Daoy (cell line): ENCODE data around the gene SCNN1G. TPM values are rescaled to one million over a fixed set of nuclear protein-coding genes. Genes with fewer than 3 reads are reported as not detected.
A peak's percentile ranks its signal among the peaks of the same experiment; 100 is the strongest.

Experiments used
- DNase-seq: peaks from one replicate; pipeline ENCODE4 v3.0.0-alpha.2; 2015; ENCODE audit warnings: low read depth
- total RNA-seq: library from RNA; depleted of rRNA; stranded (reverse); fragments of >200 nt; shearing (Covaris generic); gene quantifications from 2 replicates; pipeline ENCODE4 v1.2.3, GENCODE V29; 2014

SCNN1G gene
- total RNA-seq, 1 experiment from 2014 or later = 0.06 TPM

- DNase-seq = no peak
Measured at GRCh38 chr16:23202166-23202565, 19.6 kb downstream of the SCNN1G start.

- DNase-seq = no peak
Measured at GRCh38 chr16:23206986-23207385, 24.4 kb downstream of the SCNN1G start.

- DNase-seq = no peak
Measured at GRCh38 chr16:23207485-23207884, 24.9 kb downstream of the SCNN1G start.

GRCh38 chr16:23209606-23210005 lies 27.1 kb downstream of the SCNN1G start:
- no peak for DNase-seq

GRCh38 chr16:23213831-23214230 lies 31.3 kb downstream of the SCNN1G start:
- no peak for DNase-seq

GRCh38 chr16:23214796-23215195 lies 32.3 kb downstream of the SCNN1G start:
- DNase-seq = no peak

- no peak for DNase-seq
Measured at GRCh38 chr16:23215435-23215834, 32.9 kb downstream of the SCNN1G start.

- DNase-seq = no peak
Measured at GRCh38 chr16:23216658-23217246, 34.2 kb downstream of the SCNN1G start.

- DNase-seq = no peak
Measured at GRCh38 chr16:23217646-23218045, 35.1 kb downstream of the SCNN1G start.

- no peak for DNase-seq
Measured at GRCh38 chr16:23222929-23223328, 40.4 kb downstream of the SCNN1G start.

GRCh38 chr16:23223368-23223767 lies 40.8 kb downstream of the SCNN1G start:
- DNase-seq = no peak

- no peak for DNase-seq
Measured at GRCh38 chr16:23225109-23225508, 42.6 kb downstream of the SCNN1G start.

- DNase-seq = no peak
Measured at GRCh38 chr16:23225634-23226033, 43.1 kb downstream of the SCNN1G start.

GRCh38 chr16:23227529-23227928 lies 45.0 kb downstream of the SCNN1G start:
- DNase-seq = peak; percentile 5

GRCh38 chr16:23229714-23230113 lies 47.2 kb downstream of the SCNN1G start:
- DNase-seq = peak; percentile 12

- DNase-seq = no peak
Measured at GRCh38 chr16:23232806-23233205, 50.3 kb downstream of the SCNN1G start.

- DNase-seq = no peak
Measured at GRCh38 chr16:23235176-23235575, 52.6 kb downstream of the SCNN1G start.

GRCh38 chr16:23236983-23237382 lies 54.4 kb downstream of the SCNN1G start:
- DNase-seq = no peak

GRCh38 chr16:23240994-23241393 lies 58.4 kb downstream of the SCNN1G start:
- DNase-seq = no peak

GRCh38 chr16:23244122-23244521 lies 61.6 kb downstream of the SCNN1G start:
- no peak for DNase-seq

- DNase-seq = no peak
Measured at GRCh38 chr16:23245268-23245667, 62.7 kb downstream of the SCNN1G start.

- DNase-seq = peak; percentile 27
Measured at GRCh38 chr16:23248261-23249194, 66.0 kb downstream of the SCNN1G start.

GRCh38 chr16:23249830-23250229 lies 67.3 kb downstream of the SCNN1G start:
- no peak for DNase-seq
